IMR-90 (cell line): ENCODE measurements around the gene CDO1. TPM values are rescaled to one million over a fixed set of nuclear protein-coding genes. Genes with fewer than 3 reads are reported as not detected.

Experiments
- ATAC-seq: fragments of 200-7000 bp; cut with Tn5 transposase; 2 replicates; pipeline ENCODE4 v1.9.1; 2020; ENCODE audit warnings: low read depth, mild to moderate bottlenecking, moderate library complexity
- BruUV-seq: library from RNA; stranded (reverse); fragments of 400-500 nt; replicated peaks from 2 replicates; lab custom pipeline; 2021; lab: Mats Ljungman, UMichigan
- CTCF ChIA-PET: fragments of 300-600 bp; formaldehyde crosslinking; extraction: SDS; loops from one replicate; lab custom pipeline; 2021; ENCODE audit warnings: antibody characterized with exemption; lab: Yijun Ruan, JAX
- POLR2A ChIA-PET: fragments of 300-600 bp; sonication (Branson Sonifier 250); formaldehyde crosslinking; loops from one replicate; lab custom pipeline; 2022; ENCODE audit warnings: antibody characterized with exemption; ENCODE audit not compliant: unreplicated experiment; lab: Charles Lee
- DNase-seq: peaks from one replicate; pipeline ENCODE4 v3.0.0; 2013
- H2AFZ ChIP-seq: replicated peaks from 2 replicates; pipeline ENCODE3; 2013; ENCODE audit warnings: low read length, mild to moderate bottlenecking; ENCODE audit not compliant: poor library complexity
- H2AK5ac ChIP-seq: 2 replicates; pipeline ENCODE4 v1.6.1; 2013; ENCODE audit warnings: low read depth, low read length, inconsistent platforms
- H2AK9ac ChIP-seq: replicated peaks from 2 replicates; pipeline ENCODE3; 2013; ENCODE audit warnings: mild to moderate bottlenecking, low read depth, low read length, moderate library complexity; ENCODE audit not compliant: poor library complexity
- H2BK120ac ChIP-seq: 2 replicates; pipeline ENCODE4 v1.6.1; 2013; ENCODE audit warnings: low read depth, low read length, inconsistent platforms
- H2BK15ac ChIP-seq: 3 replicates; pipeline ENCODE4 v1.6.1; 2013; ENCODE audit warnings: low read depth, low read length, inconsistent platforms
- H2BK20ac ChIP-seq: 2 replicates; pipeline ENCODE4 v1.6.1; 2013; ENCODE audit warnings: low read depth, mild to moderate bottlenecking, inconsistent platforms, low read length, moderate library complexity
- H2BK5ac ChIP-seq: 2 replicates; pipeline ENCODE4 v1.6.1; 2013; ENCODE audit warnings: mild to moderate bottlenecking, low read depth, low read length, inconsistent platforms; ENCODE audit not compliant: poor library complexity, severe bottlenecking
- H3K14ac ChIP-seq: replicated peaks from 2 replicates; pipeline ENCODE4 v1.6.1; 2013; ENCODE audit warnings: low read depth, low read length, inconsistent platforms
- H3K18ac ChIP-seq: 2 replicates; pipeline ENCODE4 v1.6.1; 2013; ENCODE audit warnings: low read depth, low read length, control low read depth
- H3K23ac ChIP-seq: 2 replicates; pipeline ENCODE4 v1.6.1; 2013; ENCODE audit warnings: low read depth, low read length, inconsistent platforms
- H3K27ac ChIP-seq: 2 replicates; pipeline ENCODE4 v1.5.1; 2013; ENCODE audit warnings: mild to moderate bottlenecking, control low read depth, low read length; ENCODE audit not compliant: insufficient read depth
- H3K27me3 ChIP-seq: 2 replicates; pipeline ENCODE4 v1.6.1; 2013; ENCODE audit warnings: low read length; ENCODE audit not compliant: control insufficient read depth, insufficient read depth
- H3K36me3 ChIP-seq: 2 replicates; pipeline ENCODE4 v1.6.1; 2013; ENCODE audit warnings: low read length, mixed read lengths; ENCODE audit not compliant: control insufficient read depth, insufficient read depth
- H3K4ac ChIP-seq: 2 replicates; pipeline ENCODE4 v1.6.1; 2013; ENCODE audit warnings: low read depth, low read length, inconsistent platforms
- H3K4me1 ChIP-seq: 2 replicates; pipeline ENCODE4 v1.6.1; 2013; ENCODE audit warnings: low read length, mixed read lengths; ENCODE audit not compliant: control insufficient read depth, insufficient read depth
- H3K4me2 ChIP-seq: 2 replicates; pipeline ENCODE4 v1.6.1; 2013; ENCODE audit warnings: low read depth, mild to moderate bottlenecking, control low read depth, low read length, moderate library complexity
- H3K4me3 ChIP-seq: 2 replicates; pipeline ENCODE4 v1.5.1; 2013; ENCODE audit warnings: low read depth, mild to moderate bottlenecking, control low read depth, low read length, moderate library complexity; ENCODE audit not compliant: insufficient read depth
- H3K56ac ChIP-seq: 2 replicates; pipeline ENCODE4 v1.6.1; 2013; ENCODE audit warnings: low read length, inconsistent platforms; ENCODE audit not compliant: insufficient read depth; ENCODE audit errors: extremely low read depth
- H3K79me1 ChIP-seq, 2 experiments: 2 replicates each; pipeline ENCODE4 v1.6.1; 2013; ENCODE audit warnings: low read length in 2 of 2, inconsistent platforms in 1 of 2, low read depth in 1 of 2
- H3K9ac ChIP-seq: 2 replicates; pipeline ENCODE4 v1.6.1; 2013; ENCODE audit warnings: low read depth, low read length, control low read depth
- H3K9me1 ChIP-seq: 2 replicates; pipeline ENCODE4 v1.6.1; 2013; ENCODE audit warnings: low read length, inconsistent platforms; ENCODE audit not compliant: insufficient read depth
- H3K9me3 ChIP-seq: 2 replicates; pipeline ENCODE4 v1.6.1; 2013; ENCODE audit warnings: low read length; ENCODE audit not compliant: control insufficient read depth, insufficient read depth
- H4K20me1 ChIP-seq: 2 replicates; pipeline ENCODE4 v1.6.1; 2013; ENCODE audit warnings: low read length, inconsistent platforms; ENCODE audit not compliant: insufficient read depth
- H4K5ac ChIP-seq: 2 replicates; pipeline ENCODE4 v1.6.1; 2013; ENCODE audit warnings: mild to moderate bottlenecking, low read depth, low read length, control low read depth
- H4K8ac ChIP-seq, 2 experiments: 2 replicates each; pipeline ENCODE4 v1.6.1; 2013; ENCODE audit warnings: low read depth in 2 of 2, low read length in 2 of 2, control low read depth in 1 of 2, inconsistent platforms in 1 of 2
- H4K91ac ChIP-seq: 2 replicates; pipeline ENCODE4 v1.6.1; 2013; ENCODE audit warnings: low read depth, low read length, inconsistent platforms; ENCODE audit not compliant: insufficient read depth
- BHLHE40 ChIP-seq: fragments of 150-350 bp; IDR thresholded peaks from 2 replicates; pipeline ENCODE4 v1.6.1; 2016; ENCODE audit warnings: mild to moderate bottlenecking, low read depth, low read length
- CTCF ChIP-seq: conservative IDR thresholded peaks from 2 replicates; pipeline ENCODE4 v1.5.1; 2012; ENCODE audit warnings: mild to moderate bottlenecking, low read depth, low read length, improper control_type of control experiment
- ELK1 ChIP-seq: fragments of 150-350 bp; IDR thresholded peaks from 2 replicates; pipeline ENCODE4 v1.6.1; 2016; ENCODE audit warnings: low read depth, mild to moderate bottlenecking, low read length, moderate library complexity, borderline replicate concordance
- FOS ChIP-seq: fragments of 150-350 bp; IDR thresholded peaks from 2 replicates; pipeline ENCODE4 v1.6.1; 2016; ENCODE audit warnings: low read depth, low read length
- MAFK ChIP-seq: IDR thresholded peaks from 2 replicates; pipeline ENCODE4 v1.6.1; 2012; ENCODE audit warnings: low read depth, low read length, improper control_type of control experiment
- NFE2L2 ChIP-seq: fragments of 150-350 bp; IDR thresholded peaks from 2 replicates; pipeline ENCODE4 v1.6.1; 2016; ENCODE audit warnings: low read depth, mild to moderate bottlenecking, low read length
- POLR2A ChIP-seq: IDR thresholded peaks from 2 replicates; pipeline ENCODE4 v1.6.1; 2012; ENCODE audit warnings: mild to moderate bottlenecking, low read depth, low read length
- WGBS, 2 experiments: methylation state at CpG; one replicate each; pipeline versions ENCODE4 v1.1.5 to v1.1.7; 2013; ENCODE audit warnings: missing lambda C conversion rate in 2 of 2; ENCODE audit not compliant: insufficient read length in 1 of 2; ENCODE audit errors: extremely low coverage in 2 of 2; 5-methylcytosine and 5-hydroxymethylcytosine counted together
- dilution Hi-C: fragments of 300-500 bp; cut with HindIII; formaldehyde crosslinking; loops from one replicate; pipeline ENCODE4 v1.14.3; 2018; ENCODE audit warnings: low sequenced_read_pairs; ENCODE audit not compliant: unreplicated experiment
- in situ Hi-C: fragments of 300-500 bp; cut with MboI; formaldehyde crosslinking; loops from 3 replicates; pipeline ENCODE4 v1.14.3; 2019; ENCODE audit warnings: low sequenced_read_pairs, inconsistent platforms, mixed read lengths
- intact Hi-C: fragments of 100-400 bp; cut with micrococcal nuclease; formaldehyde crosslinking; loops from 2 replicates; pipeline ENCODE4 v1.10.0; 2022
- polyA plus RNA-seq, 3 experiments: library from polyadenylated mRNA; depleted of rRNA; stranded (reverse); fragments of >200 nt; gene quantifications; 2 replicates each; pipeline ENCODE4 v1.2.3, GENCODE V29; 2012; ENCODE audit warnings: low replicate concordance in 1 of 3
- total RNA-seq: library from RNA; depleted of rRNA; stranded (reverse); fragments of >200 nt; gene quantifications from 2 replicates; pipeline ENCODE4 v1.2.3, GENCODE V29; 2012

Gene CDO1
- total and polyA plus RNA-seq, 2 of the 4 experiments (the other 2 are of a cell fraction): 4.8 to 8.6 TPM

GRCh38 chr5:115857057-115857479, 40.6 kb upstream of the CDO1 start:
- Histone ChIP-seq H4K8ac (no peak overlapping the region), H3K79me1 (peaks cover 29 to 51% of the 10 kb centered on the region in 2 experiments)

More at GRCh38 chr5:115857057-115857479, 40.6 kb upstream of the CDO1 start:
- Histone ChIP-seq H4K91ac (no peak overlapping the region), H2BK5ac (peak overlapping the region; percentile 15), H2BK15ac (no peak overlapping the region), H2BK20ac (no peak overlapping the region), H2AK9ac (no peak overlapping the region), H3K9me1 (no peaks in the 10 kb centered on the region; the same call in 1 of the 2 replicates), H3K4me1 (peaks cover 9% of the 10 kb centered on the region), H3K14ac (no peak overlapping the region), H3K36me3 (no peaks in the 10 kb centered on the region), H2AK5ac (no peak overlapping the region), H3K9ac (no peak overlapping the region), H2AFZ (no peak overlapping the region), H3K9me3 (no peaks in the 10 kb centered on the region), H3K4me3 (no peak overlapping the region), H3K23ac (no peak overlapping the region), H2BK120ac (no peak overlapping the region), H3K27ac (no peak overlapping the region), H3K4me2 (no peak overlapping the region; the same call in 1 of the 2 replicates), H3K4ac (no peak overlapping the region), H3K56ac (no peak overlapping the region), H4K5ac (no peak overlapping the region), H3K27me3 (no peaks in the 10 kb centered on the region), H4K20me1 (peaks cover 46% of the 10 kb centered on the region), H3K18ac (no peak overlapping the region)
- DNase-seq (no peak), ATAC-seq (no peak)
- no TSS peak for BruUV-seq
- CTCF ChIA-PET: no interaction called here
- WGBS, 2 experiments: no CpG with 5 or more reads among the region's 1 CpG
- POLR2A ChIA-PET: no interaction called here
- no peak for TF ChIP-seq ELK1
- TF ChIP-seq POLR2A: no peak
- TF ChIP-seq FOS: no peak
- TF ChIP-seq MAFK: no peak
- no peak for TF ChIP-seq CTCF
- no peak for TF ChIP-seq NFE2L2
- no peak for TF ChIP-seq BHLHE40
- dilution Hi-C loops: no loop called here
- intact Hi-C loops: no loop called here
- in situ Hi-C loops: no loop called here
